GM18499 (cell line): ENCODE data around the gene TRAF3.

Experiments used
- ATAC-seq: cut with Tn5 transposase; IDR thresholded peaks from one replicate; pipeline ENCODE4 v1.9.1; 2021; ENCODE audit warnings: moderate number of reproducible peaks; ENCODE audit not compliant: insufficient read depth, unreplicated experiment

The TRAF3 gene

GRCh38 chr14:102944448-102945330 lies 167.4 kb downstream of the TRAF3 start:
- ATAC-seq: no peak

GRCh38 chr14:102945346-102946130 lies 168.3 kb downstream of the TRAF3 start:
- no peak for ATAC-seq

GRCh38 chr14:102947321-102948103 lies 170.3 kb downstream of the TRAF3 start:
- ATAC-seq: no peak

- no peak for ATAC-seq
Observed at GRCh38 chr14:102948698-102949061, 171.4 kb downstream of the TRAF3 start.

- no peak for ATAC-seq
Observed at GRCh38 chr14:102949062-102949800, 172.0 kb downstream of the TRAF3 start.

- no peak for ATAC-seq
Observed at GRCh38 chr14:102949801-102950451, 172.7 kb downstream of the TRAF3 start.

GRCh38 chr14:102951034-102951433 lies 173.8 kb downstream of the TRAF3 start:
- no peak for ATAC-seq

GRCh38 chr14:102951799-102952198 lies 174.6 kb downstream of the TRAF3 start:
- ATAC-seq: no peak

- ATAC-seq: no peak
Observed at GRCh38 chr14:102952276-102952675, 175.0 kb downstream of the TRAF3 start.

- no peak for ATAC-seq
Observed at GRCh38 chr14:102953100-102953499, 175.9 kb downstream of the TRAF3 start.

- no peak for ATAC-seq
Observed at GRCh38 chr14:102954081-102954789, 177.0 kb downstream of the TRAF3 start.

- ATAC-seq: no peak
Observed at GRCh38 chr14:102955636-102956408, 178.6 kb downstream of the TRAF3 start.

GRCh38 chr14:102957222-102957621 lies 180.0 kb downstream of the TRAF3 start:
- ATAC-seq: no peak

GRCh38 chr14:102958461-102958860 lies 181.2 kb downstream of the TRAF3 start:
- ATAC-seq: no peak
